Small intestine (tissue), 7 donors: ENCODE data around the gene ZER1. TPM values are rescaled to one million over a fixed set of nuclear protein-coding genes. Genes with fewer than 3 reads are reported as not detected.

Source experiments
- DNase-seq, 2 donors: peaks; one replicate each; pipeline versions ENCODE4 v3.0.0 to v3.0.0-alpha.2; 2013
- FAIRE-seq: peaks from 2 replicates; lab custom pipeline; 2012; peaks lifted over from hg19 to GRCh38; lab: Jason Lieb, UNC
- H3K27ac ChIP-seq, 3 donors: one replicate each; pipeline ENCODE4 v1.5.1; 2013; ENCODE audit warnings: low read length in 2 of 3, mild to moderate bottlenecking in 2 of 3, control low read depth in 1 of 3, inconsistent platforms in 1 of 3, low read depth in 1 of 3, moderate library complexity in 1 of 3
- H3K27me3 ChIP-seq, 3 donors: one replicate each; pipeline ENCODE4 v1.6.1; 2013; ENCODE audit warnings: low read length in 3 of 3, inconsistent platforms in 1 of 3; ENCODE audit not compliant: control insufficient read depth in 3 of 3, insufficient read depth in 3 of 3
- H3K36me3 ChIP-seq, 3 donors: one replicate each; pipeline ENCODE4 v1.6.1; 2013; ENCODE audit warnings: low read length in 3 of 3, inconsistent platforms in 1 of 3, low read depth in 1 of 3, mild to moderate bottlenecking in 1 of 3, moderate library complexity in 1 of 3; ENCODE audit not compliant: control insufficient read depth in 3 of 3, insufficient read depth in 2 of 3
- H3K4me1 ChIP-seq, 3 donors: one replicate each; pipeline ENCODE4 v1.6.1; 2013; ENCODE audit warnings: low read length in 2 of 3, inconsistent platforms in 1 of 3, low read depth in 1 of 3, mild to moderate bottlenecking in 1 of 3, moderate library complexity in 1 of 3; ENCODE audit not compliant: control insufficient read depth in 3 of 3, insufficient read depth in 2 of 3
- H3K4me3 ChIP-seq, 3 donors: one replicate each; pipeline ENCODE4 v1.5.1; 2013; ENCODE audit warnings: low read length in 3 of 3, control low read depth in 1 of 3, inconsistent platforms in 1 of 3, low read depth in 1 of 3, mild to moderate bottlenecking in 1 of 3, moderate library complexity in 1 of 3
- H3K9me3 ChIP-seq, 2 donors: one replicate each; pipeline ENCODE4 v1.6.1; 2013; ENCODE audit warnings: low read depth in 1 of 2, low read length in 1 of 2; ENCODE audit not compliant: control insufficient read depth in 2 of 2, insufficient read depth in 1 of 2
- WGBS, 3 donors: extraction: QIAGEN DNeasy Blood & Tissue Kit; methylation state at CpG; one replicate each; pipeline ENCODE4 v1.1.7; 2013; 5-methylcytosine and 5-hydroxymethylcytosine counted together
- polyA plus RNA-seq, 4 donors: library from polyadenylated mRNA; stranded (reverse) in 3 of 4; unstranded in 1 of 4; fragments of 200-250 nt in 3 of 4; fragments of 120-200 nt in 1 of 4; gene quantifications; one replicate each; pipeline versions ENCODE4 v1.2.1 to v1.2.3, GENCODE V29; 2013
- donor health status: healthy with polysubstance abuse.
- donor health status: control.
- donor health status: control.
- donor health status: Bipolar disorder and iron deficiency.
- donor health status: healthy.

The ZER1 gene
- polyA plus RNA-seq, 4 donors, result 24.6 to 77.2 (median 47.1) TPM

DNA sequence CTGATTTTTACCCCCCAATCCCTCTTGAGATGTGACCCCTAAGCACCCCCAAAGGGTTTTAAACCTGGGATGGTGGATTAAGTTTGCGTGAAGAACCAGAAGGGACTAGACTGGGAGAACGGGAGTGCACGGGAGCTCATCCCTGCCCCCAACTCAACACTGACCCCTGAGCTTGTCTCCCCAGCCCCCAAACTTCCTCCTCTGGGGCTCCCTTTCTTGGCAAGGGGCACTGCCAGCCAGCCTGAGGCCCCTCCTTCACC, 87.7 kb downstream of the ZER1 start:
- Histone ChIP-seq H3K9me3 (no peaks in the 10 kb centered on the region), H3K4me3 (peak overlapping the region; percentile 50 to 69 (median 67)), H3K27me3 (no peaks in the 10 kb centered on the region), H3K36me3 (no peaks in the 10 kb centered on the region), H3K4me1 (peaks cover 9 to 43% (median 12%) of the 10 kb centered on the region in 3 donors), H3K27ac (peak overlapping the region; percentile 90 to 98 (median 94))
- WGBS, 3 donors, result 0 to 3% (median 1%) methylated on average over 3 of the region's 3 CpGs
- FAIRE-seq (no peak), DNase-seq (no peak)

DNA sequence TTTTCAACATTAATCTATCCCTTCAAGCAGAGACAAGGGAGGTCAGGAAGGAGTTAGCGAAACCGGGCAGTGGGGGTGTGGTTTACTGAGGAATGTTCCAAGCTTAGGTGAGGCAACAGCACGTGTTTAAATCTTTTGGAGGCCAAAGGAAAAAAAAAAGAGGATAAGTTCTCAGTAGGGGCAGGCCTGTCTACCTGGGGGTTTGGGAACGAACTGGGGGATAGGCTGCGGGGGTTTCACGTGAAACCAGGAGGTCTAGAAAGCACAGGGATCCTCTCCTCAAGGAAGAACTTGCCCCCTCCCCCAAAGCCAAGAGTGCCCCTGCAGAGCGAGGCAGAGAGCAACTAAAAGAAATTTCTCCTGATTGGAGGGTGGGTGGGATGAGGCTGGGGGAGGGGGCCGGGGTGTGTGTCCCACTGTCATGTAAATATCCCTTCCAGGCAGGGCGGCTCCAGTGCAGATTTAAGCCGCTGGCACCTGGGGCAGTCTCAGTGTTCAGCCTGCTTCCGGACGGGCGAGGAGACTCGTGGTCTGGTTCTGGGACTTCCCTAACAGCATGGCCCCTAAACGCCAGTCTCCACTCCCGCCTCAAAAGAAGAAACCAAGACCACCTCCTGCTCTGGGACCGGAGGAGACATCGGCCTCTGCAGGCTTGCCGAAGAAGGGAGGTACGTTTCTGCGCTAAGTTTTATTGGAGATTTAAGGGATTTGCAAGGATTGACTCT, 88.2 kb downstream of the ZER1 start:
- H3K27ac ChIP-seq, result peak overlapping the region; percentile 90 to 98 (median 94)
- 2 to 4% (median 3%) methylated on average over 21 of the region's 21 CpGs for WGBS, 3 donors

More for the DNA sequence above, 88.2 kb downstream of the ZER1 start:
- Histone ChIP-seq H3K9me3 (no peaks in the 10 kb centered on the region), H3K27me3 (no peaks in the 10 kb centered on the region), H3K4me3 (peak overlapping the region; percentile 50 to 69 (median 67)), H3K4me1 (peaks cover 9 to 42% (median 12%) of the 10 kb centered on the region in 3 donors), H3K36me3 (no peaks in the 10 kb centered on the region)
- DNase-seq, result peak; percentile 78 to 79
- FAIRE-seq, result no peak

Other genes with a start within 250 kb of the ZER1 start
- gene SPTAN1, start 219.3 kb downstream of the ZER1 start, polyA plus RNA-seq, result 100 to 1,000 TPM in 3 of 4 donors, 10 to 100 TPM in 1; 98.1 to 243 (median 152) TPM
- gene DYNC2I2, start 115.1 kb downstream of the ZER1 start, polyA plus RNA-seq, result 100 to 1,000 TPM in 2 of 4 donors, 10 to 100 TPM in 2; 37.6 to 122 (median 92.3) TPM
- gene SET, start 82.7 kb downstream of the ZER1 start, polyA plus RNA-seq, result 100 to 1,000 TPM in 2 of 4 donors, 10 to 100 TPM in 2; 55.2 to 322 (median 135) TPM
- gene PKN3, start 69.4 kb downstream of the ZER1 start, polyA plus RNA-seq, result 10 to 100 TPM in 1 of 4 donors, 1 to 10 TPM in 3; 4.1 to 12.3 (median 4.5) TPM
- 10 to 100 TPM; 44.6 to 99.3 (median 68.6) TPM for gene ZDHHC12, start 47.8 kb downstream of the ZER1 start, polyA plus RNA-seq
- 10 to 100 TPM; 16.2 to 38.4 (median 24.0) TPM for gene TBC1D13, start 15.3 kb upstream of the ZER1 start, polyA plus RNA-seq
- 10 to 100 TPM; 12.8 to 79.6 (median 57.1) TPM for gene ENDOG, start 46.6 kb upstream of the ZER1 start, polyA plus RNA-seq
- gene SPOUT1, start 57.9 kb upstream of the ZER1 start, polyA plus RNA-seq, result 10 to 100 TPM; 21.0 to 36.7 (median 24.0) TPM
- 1 to 10 TPM; 4.1 to 7.5 (median 5.2) TPM for gene KYAT1, start 110.0 kb upstream of the ZER1 start, polyA plus RNA-seq
- gene LRRC8A, start 110.2 kb upstream of the ZER1 start, polyA plus RNA-seq, result 10 to 100 TPM in 2 of 4 donors, 1 to 10 TPM in 2; 4.1 to 28.4 (median 11.2) TPM
- 10 to 100 TPM in 1 of 4 donors, 1 to 10 TPM in 3; 1.1 to 25.8 (median 4.9) TPM for gene PHYHD1, start 149.1 kb upstream of the ZER1 start, polyA plus RNA-seq
- gene DOLK, start 175.7 kb upstream of the ZER1 start, polyA plus RNA-seq, result 10 to 100 TPM in 2 of 4 donors, 1 to 10 TPM in 2; 2.9 to 15.2 (median 9.2) TPM
- 10 to 100 TPM in 2 of 4 donors, 1 to 10 TPM in 2; 4.9 to 28.9 (median 9.9) TPM for gene NUP188, start 175.8 kb upstream of the ZER1 start, polyA plus RNA-seq